22Rv1 (cell line): ENCODE results near the gene KSR2.

Experiments
- H3K27ac ChIP-seq: fragments of 450-650 bp; 2 replicates; pipeline ENCODE4 v1.5.1; 2017
- CTCF ChIP-seq: fragments of 450-650 bp; IDR thresholded peaks from 2 replicates; pipeline ENCODE4 v1.5.1; 2017; ENCODE audit warnings: mild to moderate bottlenecking
- ZFX ChIP-seq: fragments of 450-650 bp; IDR thresholded peaks from 2 replicates; pipeline ENCODE4 v1.6.1; 2017; ENCODE audit warnings: antibody characterized with exemption, borderline replicate concordance

The KSR2 gene

GRCh38 chr12:117433878-117434277 lies 534.9 kb downstream of the KSR2 start:
- TF ChIP-seq CTCF, result no peak
- no peak overlapping the region for H3K27ac ChIP-seq

DNA sequence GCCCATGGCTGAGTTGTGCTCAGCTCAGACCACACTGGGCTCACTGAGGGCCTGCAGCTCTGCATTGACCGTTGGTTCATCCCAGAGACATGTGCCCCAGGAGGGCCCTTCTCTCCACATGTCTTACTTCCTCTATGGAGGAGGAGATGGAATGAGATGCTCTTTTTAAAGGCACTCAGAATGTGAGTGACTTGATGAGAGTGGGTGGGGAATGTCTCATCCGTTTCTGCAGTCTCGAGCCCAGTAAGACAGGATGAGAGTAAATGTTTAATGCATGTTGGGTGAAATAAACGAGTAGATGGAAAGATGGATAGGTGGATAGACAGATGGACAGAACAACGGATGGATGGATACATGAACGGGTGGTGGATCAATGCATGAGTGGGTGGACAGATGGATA lies 538.5 kb downstream of the KSR2 start:
- TF ChIP-seq CTCF (no peak), ZFX (no peak)
- no peak overlapping the region for H3K27ac ChIP-seq

GRCh38 chr12:117427211-117427610 lies 541.6 kb downstream of the KSR2 start:
- H3K27ac ChIP-seq, result no peak overlapping the region
- TF ChIP-seq ZFX (no peak), CTCF (no peak)

- H3K27ac ChIP-seq, result no peak overlapping the region
- TF ChIP-seq ZFX, result no peak
- no peak for TF ChIP-seq CTCF
Observed at GRCh38 chr12:117421987-117422386, 546.8 kb downstream of the KSR2 start.

- TF ChIP-seq CTCF (no peak), ZFX (no peak)
- no peak overlapping the region for H3K27ac ChIP-seq
Observed at GRCh38 chr12:117421068-117421752, 547.6 kb downstream of the KSR2 start.

DNA sequence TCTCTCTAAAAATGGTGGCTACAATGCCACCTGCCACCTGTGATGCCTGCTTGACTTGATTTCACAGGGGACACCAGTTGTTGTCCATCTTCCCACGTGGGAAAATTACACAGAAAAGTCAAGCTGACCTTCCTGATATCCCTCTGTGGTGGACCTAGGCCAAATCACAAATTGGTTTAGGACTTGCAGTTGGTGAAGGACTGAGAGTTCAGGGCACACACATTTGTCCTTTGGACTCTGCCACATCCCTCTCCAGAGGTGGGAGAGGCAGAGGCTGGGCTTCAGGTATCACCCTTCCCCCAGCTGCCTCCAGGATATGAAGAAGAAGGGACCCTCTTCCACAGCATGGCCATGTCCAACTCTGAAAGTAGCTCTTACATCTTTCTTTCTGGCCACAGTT lies 551.8 kb downstream of the KSR2 start:
- no peak overlapping the region for H3K27ac ChIP-seq
- no peak for TF ChIP-seq ZFX
- TF ChIP-seq CTCF, result no peak

GRCh38 chr12:117412465-117413188 lies 556.2 kb downstream of the KSR2 start:
- TF ChIP-seq ZFX, result no peak
- TF ChIP-seq CTCF, result no peak
- no peak overlapping the region for H3K27ac ChIP-seq
